PC-9 (cell line): ENCODE data around the gene PIR. TPM values are rescaled to one million over a fixed set of nuclear protein-coding genes. Genes with fewer than 3 reads are reported as not detected.

Experiments used
- BruUV-seq: library from RNA; stranded (reverse); fragments of 400-500 nt; replicated peaks from 2 replicates; lab custom pipeline; 2021; lab: Mats Ljungman, UMichigan
- CTCF ChIA-PET: fragments of 300-600 bp; sonication (Branson Sonifier 250); formaldehyde crosslinking; loops from one replicate; lab custom pipeline; 2022; ENCODE audit warnings: antibody characterized with exemption; lab: Charles Lee
- POLR2A ChIA-PET: fragments of 300-600 bp; sonication (Branson Sonifier 250); formaldehyde crosslinking; loops from one replicate; lab custom pipeline; 2022; ENCODE audit warnings: antibody characterized with exemption; ENCODE audit not compliant: unreplicated experiment; lab: Charles Lee
- DNase-seq, 2 experiments: peaks; one replicate each; pipeline versions ENCODE4 v3.0.0 to v3.0.0-alpha.2; 2015 to 2022; ENCODE audit warnings: mixed read lengths in 1 of 2
- H2AFZ ChIP-seq: fragments of 200-600 bp; sonication (generic); 2 replicates; pipeline ENCODE4 v1.8.1; 2017; ENCODE audit warnings: antibody characterized with exemption
- H3F3A ChIP-seq: fragments of 200-600 bp; sonication (generic); 2 replicates; pipeline ENCODE4 v1.8.1; 2017; ENCODE audit warnings: antibody characterized with exemption, mild to moderate bottlenecking, low read depth; ENCODE audit not compliant: insufficient read depth
- H3K27ac ChIP-seq: fragments of 200-600 bp; sonication (generic); 2 replicates; pipeline ENCODE4 v1.6.1; 2016; ENCODE audit warnings: mixed run types
- H3K27me3 ChIP-seq: fragments of 200-600 bp; sonication (generic); 2 replicates; pipeline ENCODE4 v1.6.1; 2016; ENCODE audit warnings: low read depth, mixed run types; ENCODE audit not compliant: insufficient read depth
- H3K36me3 ChIP-seq: fragments of 200-600 bp; sonication (generic); 2 replicates; pipeline ENCODE4 v1.6.1; 2016; ENCODE audit warnings: low read depth, mixed run types
- H3K4me1 ChIP-seq: fragments of 200-600 bp; sonication (generic); replicated peaks from 2 replicates; pipeline ENCODE4 v1.6.1; 2016; ENCODE audit warnings: mixed run types; ENCODE audit not compliant: insufficient read depth
- H3K4me2 ChIP-seq: fragments of 200-600 bp; sonication (generic); 2 replicates; pipeline ENCODE4 v1.6.1; 2017; ENCODE audit warnings: mixed run types
- H3K4me3 ChIP-seq: fragments of 200-600 bp; sonication (generic); 2 replicates; pipeline ENCODE4 v1.6.1; 2016; ENCODE audit warnings: mixed run types
- H3K79me2 ChIP-seq: fragments of 200-600 bp; sonication (generic); 2 replicates; pipeline ENCODE4 v1.6.1; 2017; ENCODE audit warnings: low read depth, mixed run types
- H3K9me2 ChIP-seq: fragments of 200-600 bp; sonication (generic); 2 replicates; pipeline ENCODE4 v1.8.1; 2017; ENCODE audit warnings: mild to moderate bottlenecking; ENCODE audit not compliant: insufficient read depth
- H3K9me3 ChIP-seq: fragments of 200-600 bp; sonication (generic); 2 replicates; pipeline ENCODE4 v1.8.1; 2016; ENCODE audit warnings: low read depth; ENCODE audit not compliant: insufficient read depth
- H4K20me1 ChIP-seq: fragments of 200-600 bp; sonication (generic); 2 replicates; pipeline ENCODE4 v1.8.1; 2017; ENCODE audit not compliant: insufficient read depth
- CTCF ChIP-seq: fragments of 200-600 bp; sonication (generic); conservative IDR thresholded peaks from 2 replicates; pipeline ENCODE4 v1.6.1; 2017; ENCODE audit warnings: mixed run types, antibody characterized with exemption, mild to moderate bottlenecking, moderate library complexity
- EZH2 ChIP-seq: fragments of 200-600 bp; sonication (generic); IDR thresholded peaks from 2 replicates; pipeline ENCODE4 v1.8.0; 2017; ENCODE audit warnings: antibody characterized with exemption, low read depth
- intact Hi-C: fragments of 100-400 bp; cut with micrococcal nuclease; formaldehyde crosslinking; loops from one replicate; pipeline ENCODE4 v1.10.0; 2022; ENCODE audit not compliant: unreplicated experiment
- total RNA-seq: library from RNA; stranded (reverse); gene quantifications from 2 replicates; pipeline ENCODE4 v1.2.3, GENCODE V29; 2021

PIR gene
- total RNA-seq, 1 experiment from 2014 or later: 197 TPM

- Histone ChIP-seq H3K4me1 (peaks cover 10% of the 10 kb centered on the region; the same call in 1 of the 2 replicates), H3K9me2 (no peaks in the 10 kb centered on the region), H3K4me3 (no peak overlapping the region), H3K9me3 (no peaks in the 10 kb centered on the region), H3F3A (no peaks in the 10 kb centered on the region), H3K79me2 (no peaks in the 10 kb centered on the region), H3K27ac (no peak overlapping the region), H3K36me3 (no peaks in the 10 kb centered on the region), H4K20me1 (no peaks in the 10 kb centered on the region), H3K27me3 (no peaks in the 10 kb centered on the region), H3K4me2 (no peak overlapping the region), H2AFZ (no peak overlapping the region)
- CTCF ChIA-PET: interaction anchor here (0.6 kb wide), 1 partner anchor 8 kb away, joined by 8 read pairs; no protein-coding TSS in a partner anchor
- no TSS peak for BruUV-seq
- DNase-seq: no peak
- intact Hi-C loops: no loop called here
- TF ChIP-seq EZH2: no peak
- no peak for TF ChIP-seq CTCF
- POLR2A ChIA-PET: no interaction called here
Measured at GRCh38 chrX:15507005-15507404, 13.9 kb upstream of the PIR start.

- no peaks in the 10 kb centered on the region for H3K9me3 ChIP-seq
- no peak overlapping the region for H3K4me3 ChIP-seq
- no peaks in the 10 kb centered on the region for H3F3A ChIP-seq
- H2AFZ ChIP-seq: no peak overlapping the region
- BruUV-seq: no TSS peak
- H3K27ac ChIP-seq: no peak overlapping the region; the same call in 1 of the 2 replicates
- H3K79me2 ChIP-seq: no peaks in the 10 kb centered on the region
- intact Hi-C loops: no loop called here
- H3K4me2 ChIP-seq: no peak overlapping the region
- ChIA-PET POLR2A (interaction anchor here (0.5 kb wide), 1 partner anchor 156 kb away, joined by 3 read pairs; no protein-coding TSS in a partner anchor), CTCF (interaction anchor here (0.5 kb wide), 1 partner anchor 90 kb away, joined by 3 read pairs; no protein-coding TSS in a partner anchor)
- H3K27me3 ChIP-seq: no peaks in the 10 kb centered on the region
- H4K20me1 ChIP-seq: no peaks in the 10 kb centered on the region
- DNase-seq: no peak
- no peaks in the 10 kb centered on the region for H3K36me3 ChIP-seq
- H3K9me2 ChIP-seq: no peaks in the 10 kb centered on the region
- H3K4me1 ChIP-seq: peaks cover 10% of the 10 kb centered on the region; the same call in 1 of the 2 replicates
- TF ChIP-seq CTCF (no peak), EZH2 (no peak)
Measured at GRCh38 chrX:15505101-15505500, 12.0 kb upstream of the PIR start.

- TF ChIP-seq EZH2 (no peak), CTCF (no peak)
- Histone ChIP-seq H3K9me3 (no peaks in the 10 kb centered on the region), H2AFZ (no peak overlapping the region), H3K79me2 (no peaks in the 10 kb centered on the region), H3K4me3 (no peak overlapping the region), H3K27me3 (no peaks in the 10 kb centered on the region), H3K4me1 (peaks cover 10% of the 10 kb centered on the region; the same call in 1 of the 2 replicates), H3F3A (no peaks in the 10 kb centered on the region), H3K4me2 (no peak overlapping the region), H3K9me2 (no peaks in the 10 kb centered on the region), H3K27ac (no peak overlapping the region), H4K20me1 (no peaks in the 10 kb centered on the region), H3K36me3 (no peaks in the 10 kb centered on the region)
- ChIA-PET CTCF (no interaction called here), POLR2A (no interaction called here)
- BruUV-seq: no TSS peak
- no peak for DNase-seq
- intact Hi-C loops: no loop called here
Measured at GRCh38 chrX:15504661-15505060, 11.5 kb upstream of the PIR start.
